Neutrophil (primary cell): Measurements from ENCODE around the gene APOBEC4.

Experiments used
- H3K27ac ChIP-seq: fragments of 200-600 bp; sonication (generic); 2 replicates; pipeline ENCODE4 v1.5.1; 2016; ENCODE audit warnings: mild to moderate bottlenecking, moderate library complexity
- H3K27me3 ChIP-seq: fragments of 200-600 bp; sonication (generic); 2 replicates; pipeline ENCODE4 v1.6.0; 2016; ENCODE audit warnings: mild to moderate bottlenecking
- H3K36me3 ChIP-seq: fragments of 200-600 bp; sonication (generic); 2 replicates; pipeline ENCODE4 v1.5.1; 2017
- H3K4me1 ChIP-seq, 2 experiments: fragments of 200-600 bp in 1 of 2; sonication (generic) in 1 of 2; 1 replicate in 1 of 2; 2 replicates in 1 of 2; pipeline versions ENCODE4 v1.5.1 to v1.6.1; 2013 to 2016; ENCODE audit warnings: low read depth in 1 of 2, low read length in 1 of 2, mild to moderate bottlenecking in 1 of 2, moderate library complexity in 1 of 2; ENCODE audit not compliant: control insufficient read depth in 1 of 2, insufficient read depth in 1 of 2
- H3K4me3 ChIP-seq, 2 experiments: fragments of 200-600 bp in 1 of 2; sonication (generic) in 1 of 2; 1 replicate in 1 of 2; 2 replicates in 1 of 2; pipeline ENCODE4 v1.5.1; 2013 to 2016; ENCODE audit warnings: low read depth in 1 of 2, low read length in 1 of 2, mild to moderate bottlenecking in 1 of 2, moderate library complexity in 1 of 2
- H3K9me3 ChIP-seq: fragments of 200-600 bp; sonication (generic); 2 replicates; pipeline ENCODE4 v1.5.1; 2016
- TF ChIP-seq, protein P1 (sequence below): fragments of 200-600 bp; sonication (generic); IDR thresholded peaks from 2 replicates; pipeline ENCODE4 v1.5.1; 2016; ENCODE audit warnings: antibody characterized with exemption

APOBEC4 gene

DNA sequence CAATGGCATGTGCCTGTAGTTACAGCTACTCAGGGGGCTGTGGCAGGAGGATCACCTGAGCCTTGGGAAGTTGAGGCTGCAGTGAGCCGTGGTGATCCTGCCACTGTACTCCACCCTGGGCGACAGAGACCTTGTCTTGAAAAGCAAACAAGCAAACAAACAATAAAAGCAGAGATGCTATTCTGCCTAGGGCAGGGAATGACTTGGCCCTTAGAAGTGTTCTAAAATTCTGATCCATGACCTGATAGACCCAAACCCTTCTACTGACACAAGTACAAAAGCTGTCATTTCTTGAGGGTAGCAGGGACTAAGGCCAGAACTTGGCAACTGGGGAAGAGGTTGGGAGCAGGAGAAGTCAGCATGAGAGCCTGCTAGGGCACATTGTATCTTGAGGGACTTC is 47.2 kb downstream of the APOBEC4 start:
- TF ChIP-seq, protein P1, sequence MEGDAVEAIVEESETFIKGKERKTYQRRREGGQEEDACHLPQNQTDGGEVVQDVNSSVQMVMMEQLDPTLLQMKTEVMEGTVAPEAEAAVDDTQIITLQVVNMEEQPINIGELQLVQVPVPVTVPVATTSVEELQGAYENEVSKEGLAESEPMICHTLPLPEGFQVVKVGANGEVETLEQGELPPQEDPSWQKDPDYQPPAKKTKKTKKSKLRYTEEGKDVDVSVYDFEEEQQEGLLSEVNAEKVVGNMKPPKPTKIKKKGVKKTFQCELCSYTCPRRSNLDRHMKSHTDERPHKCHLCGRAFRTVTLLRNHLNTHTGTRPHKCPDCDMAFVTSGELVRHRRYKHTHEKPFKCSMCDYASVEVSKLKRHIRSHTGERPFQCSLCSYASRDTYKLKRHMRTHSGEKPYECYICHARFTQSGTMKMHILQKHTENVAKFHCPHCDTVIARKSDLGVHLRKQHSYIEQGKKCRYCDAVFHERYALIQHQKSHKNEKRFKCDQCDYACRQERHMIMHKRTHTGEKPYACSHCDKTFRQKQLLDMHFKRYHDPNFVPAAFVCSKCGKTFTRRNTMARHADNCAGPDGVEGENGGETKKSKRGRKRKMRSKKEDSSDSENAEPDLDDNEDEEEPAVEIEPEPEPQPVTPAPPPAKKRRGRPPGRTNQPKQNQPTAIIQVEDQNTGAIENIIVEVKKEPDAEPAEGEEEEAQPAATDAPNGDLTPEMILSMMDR, result no peak
- Histone ChIP-seq H3K4me3 (peak overlapping the region; percentile 62 to 64), H3K27ac (peak overlapping the region; percentile 98), H3K9me3 (no peaks in the 10 kb centered on the region), H3K4me1 (peaks cover 97 to 100% of the 10 kb centered on the region in 2 experiments), H3K27me3 (no peaks in the 10 kb centered on the region), H3K36me3 (peaks cover 8% of the 10 kb centered on the region)

DNA sequence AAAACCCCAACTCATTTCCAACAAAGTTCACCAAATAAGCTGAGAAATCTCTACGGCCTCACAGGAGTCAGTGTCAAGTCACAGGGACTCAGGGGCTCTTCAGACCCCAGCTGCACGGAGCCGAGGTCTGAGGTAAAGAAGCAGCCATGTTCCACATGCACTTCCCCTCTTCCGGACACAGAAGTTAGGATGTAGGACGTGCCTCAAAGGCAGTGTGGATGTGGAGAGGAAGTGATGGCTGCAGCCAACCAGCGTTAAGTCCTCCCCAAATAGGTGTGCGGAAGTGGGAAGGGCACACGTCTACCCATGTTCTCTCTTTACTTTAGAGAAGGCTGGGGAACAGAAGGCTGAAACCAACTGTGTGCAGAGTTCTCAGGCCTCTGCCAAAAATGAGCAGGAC is 48.3 kb downstream of the APOBEC4 start:
- peaks cover 100% of the 10 kb centered on the region in 2 experiments for H3K4me1 ChIP-seq
- H3K4me3 ChIP-seq, result peak overlapping the region; percentile 62 to 64
- TF ChIP-seq, protein P1, result no peak
- H3K27ac ChIP-seq, result peak overlapping the region; percentile 98
- no peaks in the 10 kb centered on the region for H3K36me3 ChIP-seq
- no peaks in the 10 kb centered on the region for H3K27me3 ChIP-seq
- H3K9me3 ChIP-seq, result no peaks in the 10 kb centered on the region

DNA sequence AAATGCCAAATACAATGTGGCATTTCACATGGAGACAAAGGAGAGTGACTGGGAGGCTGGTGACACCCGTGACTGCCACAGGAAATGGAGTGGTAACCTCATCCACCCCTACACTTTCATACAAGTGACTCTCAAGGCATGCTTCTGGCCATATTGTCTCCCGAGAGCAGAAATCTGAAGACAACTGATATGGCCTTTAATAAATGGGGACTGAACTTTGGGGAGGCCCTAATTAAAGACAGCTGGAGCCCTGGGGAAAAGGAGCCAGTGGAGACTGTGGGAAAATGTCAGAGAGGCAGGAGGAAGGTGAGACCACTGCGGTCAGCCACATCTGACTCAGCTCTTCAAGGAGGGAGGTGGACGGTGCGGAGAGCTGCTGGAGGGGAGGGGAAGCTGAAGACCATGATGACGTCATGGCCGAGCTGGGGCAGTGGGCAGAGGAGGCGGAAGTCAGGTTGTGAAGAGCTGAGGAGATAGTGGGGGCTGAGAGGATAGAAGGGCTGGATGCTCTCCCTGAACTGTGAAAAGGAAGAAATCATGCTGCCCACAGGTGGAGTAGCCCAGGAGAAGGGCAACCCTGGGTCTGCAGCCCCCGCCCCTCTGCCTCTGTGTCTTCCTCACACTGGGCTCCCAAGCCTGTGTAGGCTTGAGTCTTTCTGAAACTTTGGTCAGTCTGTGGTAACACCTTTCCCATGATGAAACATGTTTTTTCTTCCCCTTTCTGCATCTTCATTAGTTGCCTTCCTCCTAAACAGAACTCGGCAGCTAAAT is 48.9 kb downstream of the APOBEC4 start:
- TF ChIP-seq, protein P1, result peak; percentile 34
- peaks cover 100% of the 10 kb centered on the region in 2 experiments for H3K4me1 ChIP-seq
- H3K27ac ChIP-seq, result peak overlapping the region; percentile 98

DNA sequence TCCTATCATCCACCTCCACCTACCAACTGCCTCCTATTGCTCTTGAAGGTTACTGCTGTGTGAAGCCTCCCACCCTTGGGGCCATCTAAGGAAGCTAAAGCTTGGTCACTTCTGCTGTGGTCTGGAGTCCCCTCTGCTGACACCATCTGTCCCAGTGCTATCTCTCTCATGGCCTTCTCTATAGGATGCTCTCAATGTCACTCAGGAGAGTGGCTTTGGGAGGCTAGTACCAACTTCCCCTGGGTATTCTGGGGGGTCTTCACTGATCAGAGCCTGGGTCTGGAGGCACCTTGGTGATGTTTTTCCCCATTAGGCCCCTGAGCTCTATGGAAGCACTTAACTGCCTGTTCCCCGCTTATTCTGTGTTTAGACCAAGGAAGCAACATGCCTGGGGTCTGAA is 50.6 kb downstream of the APOBEC4 start:
- Histone ChIP-seq H3K4me1 (peaks cover 93 to 98% of the 10 kb centered on the region in 2 experiments), H3K27ac (peak overlapping the region; percentile 98)
- TF ChIP-seq, protein P1, result no peak

More for the DNA sequence above, 48.9 kb downstream of the APOBEC4 start:
- no peaks in the 10 kb centered on the region for H3K36me3 ChIP-seq
- H3K9me3 ChIP-seq, result no peaks in the 10 kb centered on the region
- H3K27me3 ChIP-seq, result no peaks in the 10 kb centered on the region
- H3K4me3 ChIP-seq, result peak overlapping the region; percentile 62 to 64

DNA sequence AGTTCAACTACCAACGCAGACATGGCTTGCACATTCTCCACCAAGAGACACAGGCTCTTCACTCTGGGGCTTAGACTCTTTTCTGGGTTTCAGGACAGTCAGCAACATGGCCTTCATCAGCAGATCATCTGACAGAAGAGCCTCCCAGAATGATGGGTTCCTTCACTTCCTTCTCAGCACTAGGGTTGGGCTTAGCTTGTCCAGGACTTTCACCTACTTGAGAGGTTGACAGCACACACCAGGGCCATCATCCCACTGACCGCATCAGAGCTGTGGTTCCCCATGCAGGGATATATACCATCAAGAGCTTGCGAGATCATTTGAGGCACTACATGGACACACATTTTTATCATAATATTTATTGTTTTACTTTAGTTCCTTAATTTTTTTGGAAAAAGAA is 52.5 kb downstream of the APOBEC4 start:
- no peaks in the 10 kb centered on the region for H3K36me3 ChIP-seq
- H3K4me1 ChIP-seq, result peaks cover 87 to 92% of the 10 kb centered on the region in 2 experiments
- H3K27me3 ChIP-seq, result no peaks in the 10 kb centered on the region
- H3K27ac ChIP-seq, result peak overlapping the region; percentile 98
- no peaks in the 10 kb centered on the region for H3K9me3 ChIP-seq
- peak overlapping the region in 1 of 2 experiments; percentile 64 for H3K4me3 ChIP-seq
- TF ChIP-seq, protein P1, result no peak

More for the DNA sequence above, 50.6 kb downstream of the APOBEC4 start:
- no peaks in the 10 kb centered on the region for H3K27me3 ChIP-seq
- no peaks in the 10 kb centered on the region for H3K36me3 ChIP-seq
- no peaks in the 10 kb centered on the region for H3K9me3 ChIP-seq
- peak overlapping the region in 1 of 2 experiments; percentile 64 for H3K4me3 ChIP-seq
